Trophoblast cell (in vitro differentiated cells and primary cell): Measurements from ENCODE around the gene CHCHD3.

ENCODE experiments used
- DNase-seq, 2 donors: peaks; one replicate each; pipeline ENCODE4 v3.0.0-alpha.2; 2016
- H2AFZ ChIP-seq: 2 replicates; pipeline ENCODE4 v1.6.1; 2013; ENCODE audit warnings: low read length, moderate library complexity, mild to moderate bottlenecking; ENCODE audit not compliant: insufficient read depth, poor library complexity
- H2AK5ac ChIP-seq: 2 replicates; pipeline ENCODE4 v1.6.1; 2013; ENCODE audit warnings: mild to moderate bottlenecking, low read length
- H2BK120ac ChIP-seq: 2 replicates; pipeline ENCODE4 v1.6.1; 2013; ENCODE audit warnings: low read length, mild to moderate bottlenecking, moderate library complexity; ENCODE audit not compliant: insufficient read depth, poor library complexity
- H2BK12ac ChIP-seq: 2 replicates; pipeline ENCODE4 v1.6.1; 2013; ENCODE audit warnings: mild to moderate bottlenecking, low read length, moderate library complexity
- H2BK5ac ChIP-seq: 2 replicates; pipeline ENCODE4 v1.6.1; 2013; ENCODE audit warnings: low read length, low read depth, moderate library complexity, mild to moderate bottlenecking; ENCODE audit not compliant: poor library complexity
- H3K14ac ChIP-seq: 2 replicates; pipeline ENCODE4 v1.6.1; 2013; ENCODE audit warnings: mild to moderate bottlenecking, low read length
- H3K18ac ChIP-seq: 2 replicates; pipeline ENCODE4 v1.6.1; 2013; ENCODE audit warnings: mild to moderate bottlenecking, low read length
- H3K23ac ChIP-seq: 2 replicates; pipeline ENCODE4 v1.6.1; 2013; ENCODE audit warnings: low read length
- H3K27ac ChIP-seq: 2 replicates; pipeline ENCODE4 v1.5.1; 2013; ENCODE audit warnings: low read depth, mild to moderate bottlenecking, inconsistent platforms, low read length, moderate library complexity
- H3K27me3 ChIP-seq: 2 replicates; pipeline ENCODE4 v1.6.1; 2013; ENCODE audit warnings: inconsistent platforms, mild to moderate bottlenecking, low read length, moderate library complexity; ENCODE audit not compliant: insufficient read depth
- H3K36me3 ChIP-seq, 2 experiments: 1 replicate in 1 of 2; 2 replicates in 1 of 2; pipeline ENCODE4 v1.6.1; 2013; ENCODE audit warnings: low read length in 2 of 2, mild to moderate bottlenecking in 2 of 2, moderate library complexity in 1 of 2; ENCODE audit not compliant: insufficient read depth in 2 of 2, control insufficient read depth in 1 of 2
- H3K4ac ChIP-seq: 2 replicates; pipeline ENCODE4 v1.6.1; 2013; ENCODE audit warnings: low read depth, mild to moderate bottlenecking, low read length, moderate library complexity
- H3K4me1 ChIP-seq, 2 experiments: 1 replicate in 1 of 2; 2 replicates in 1 of 2; pipeline ENCODE4 v1.6.1; 2013; ENCODE audit warnings: low read length in 2 of 2, mild to moderate bottlenecking in 2 of 2, moderate library complexity in 1 of 2; ENCODE audit not compliant: insufficient read depth in 2 of 2, control insufficient read depth in 1 of 2
- H3K4me2 ChIP-seq: 2 replicates; pipeline ENCODE4 v1.6.1; 2013; ENCODE audit warnings: inconsistent platforms, mild to moderate bottlenecking, low read length, moderate library complexity
- H3K4me3 ChIP-seq: 2 replicates; pipeline ENCODE4 v1.5.1; 2013; ENCODE audit warnings: mild to moderate bottlenecking, low read depth, low read length, inconsistent platforms
- H3K79me1 ChIP-seq: one replicate; pipeline ENCODE4 v1.6.1; 2013; ENCODE audit warnings: low read length
- H3K79me2 ChIP-seq: 2 replicates; pipeline ENCODE4 v1.6.1; 2013; ENCODE audit warnings: low read length, mild to moderate bottlenecking; ENCODE audit not compliant: control insufficient read depth, insufficient read depth, poor library complexity
- H3K9ac ChIP-seq: 2 replicates; pipeline ENCODE4 v1.6.1; 2013; ENCODE audit warnings: mild to moderate bottlenecking, low read length
- H3K9me3 ChIP-seq: 2 replicates; pipeline ENCODE4 v1.6.1; 2013; ENCODE audit warnings: low read depth, mild to moderate bottlenecking, control low read depth, inconsistent platforms, low read length; ENCODE audit not compliant: insufficient read depth
- H4K12ac ChIP-seq: 2 replicates; pipeline ENCODE4 v1.6.1; 2013; ENCODE audit warnings: low read depth, mild to moderate bottlenecking, low read length, moderate library complexity
- H4K8ac ChIP-seq: 2 replicates; pipeline ENCODE4 v1.6.1; 2013; ENCODE audit warnings: low read depth, mild to moderate bottlenecking, low read length, moderate library complexity
- H4K91ac ChIP-seq: one replicate; pipeline ENCODE4 v1.6.1; 2013; ENCODE audit warnings: low read depth, mild to moderate bottlenecking, low read length, moderate library complexity
- WGBS: extraction: QIAGEN DNeasy Blood & Tissue Kit; methylation state at CpG from one replicate; pipeline ENCODE4 v1.1.7; 2013; ENCODE audit warnings: missing lambda C conversion rate; ENCODE audit not compliant: insufficient read length, insufficient coverage; ENCODE audit errors: extremely low coverage; 5-methylcytosine and 5-hydroxymethylcytosine counted together

The CHCHD3 gene

GRCh38 chr7:132757783-132758182 lies 324.1 kb downstream of the CHCHD3 start:
- Histone ChIP-seq H3K14ac (no peak overlapping the region), H2BK120ac (no peak overlapping the region), H4K8ac (no peak overlapping the region), H3K4me1 (no peaks in the 10 kb centered on the region), H2BK5ac (no peak overlapping the region), H3K27me3 (no peaks in the 10 kb centered on the region), H3K79me1 (no peaks in the 10 kb centered on the region), H4K12ac (no peak overlapping the region), H3K36me3 (no peaks in the 10 kb centered on the region), H3K9ac (no peak overlapping the region), H2AK5ac (no peak overlapping the region), H3K9me3 (peaks cover 2% of the 10 kb centered on the region), H3K79me2 (no peaks in the 10 kb centered on the region), H3K23ac (no peak overlapping the region), H2BK12ac (no peak overlapping the region), H3K4me2 (no peak overlapping the region), H3K4me3 (no peak overlapping the region), H4K91ac (no peak overlapping the region), H3K4ac (no peak overlapping the region), H2AFZ (no peak overlapping the region), H3K27ac (no peak overlapping the region), H3K18ac (no peak overlapping the region)
- WGBS, result no CpG with 5 or more reads among the region's 3 CpGs
- no peak for DNase-seq

DNA sequence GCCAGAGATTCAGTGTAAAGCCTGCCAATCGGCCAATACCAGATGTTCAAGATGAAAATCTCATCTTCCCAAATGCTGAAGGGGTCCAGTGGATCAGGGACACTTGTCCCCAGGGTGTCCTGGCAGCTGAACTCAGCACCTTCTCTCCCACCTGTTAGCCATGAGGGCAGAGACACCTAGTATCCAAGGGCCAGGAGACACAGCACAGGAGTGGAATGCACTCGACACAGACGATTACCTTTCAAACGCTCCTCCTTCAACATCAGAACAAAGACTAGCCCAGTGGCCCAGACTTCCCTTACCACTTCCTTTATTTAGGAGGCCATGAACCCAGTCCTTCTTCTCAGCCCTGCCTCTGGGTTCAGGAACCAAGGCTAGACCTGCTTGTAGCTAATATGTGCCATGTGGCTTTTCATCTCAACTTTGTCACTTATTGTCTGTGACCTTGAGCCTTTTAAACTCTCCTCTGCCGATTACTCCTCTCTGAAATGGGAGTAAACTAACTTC lies 325.4 kb downstream of the CHCHD3 start:
- H3K79me2 ChIP-seq, result no peaks in the 10 kb centered on the region
- H2BK12ac ChIP-seq, result no peak overlapping the region
- H3K4ac ChIP-seq, result no peak overlapping the region
- no CpG with 5 or more reads among the region's 5 CpGs for WGBS
- H3K4me2 ChIP-seq, result no peak overlapping the region
- peaks cover 2% of the 10 kb centered on the region for H3K9me3 ChIP-seq
- no peaks in the 10 kb centered on the region for H3K27me3 ChIP-seq
- no peak overlapping the region for H4K91ac ChIP-seq
- peak in 1 of 2 donors; percentile 25 for DNase-seq
- H2AK5ac ChIP-seq, result no peak overlapping the region
- H2AFZ ChIP-seq, result no peak overlapping the region
- no peak overlapping the region for H4K8ac ChIP-seq
- H3K27ac ChIP-seq, result no peak overlapping the region
- H2BK5ac ChIP-seq, result no peak overlapping the region
- H3K18ac ChIP-seq, result no peak overlapping the region
- H3K4me3 ChIP-seq, result no peak overlapping the region
- no peak overlapping the region for H2BK120ac ChIP-seq
- no peaks in the 10 kb centered on the region for H3K79me1 ChIP-seq
- no peaks in the 10 kb centered on the region for H3K4me1 ChIP-seq
- no peak overlapping the region for H3K9ac ChIP-seq
- H3K36me3 ChIP-seq, result no peaks in the 10 kb centered on the region
- no peak overlapping the region for H3K23ac ChIP-seq
- H4K12ac ChIP-seq, result no peak overlapping the region
- H3K14ac ChIP-seq, result no peak overlapping the region

- no peak overlapping the region for H3K9ac ChIP-seq
- no peak for DNase-seq
- no peak overlapping the region for H3K23ac ChIP-seq
- H3K79me2 ChIP-seq, result no peaks in the 10 kb centered on the region
- H4K91ac ChIP-seq, result no peak overlapping the region
- H2BK12ac ChIP-seq, result no peak overlapping the region
- no peak overlapping the region for H3K4me3 ChIP-seq
- H3K27ac ChIP-seq, result no peak overlapping the region
- H3K18ac ChIP-seq, result no peak overlapping the region
- H2AFZ ChIP-seq, result no peak overlapping the region
- no peak overlapping the region for H3K4ac ChIP-seq
- no peaks in the 10 kb centered on the region for H3K4me1 ChIP-seq
- no peak overlapping the region for H2AK5ac ChIP-seq
- H3K14ac ChIP-seq, result no peak overlapping the region
- no peaks in the 10 kb centered on the region for H3K79me1 ChIP-seq
- no peak overlapping the region for H4K12ac ChIP-seq
- WGBS, result no CpG with 5 or more reads among the region's 5 CpGs
- H3K9me3 ChIP-seq, result peaks cover 2% of the 10 kb centered on the region
- no peak overlapping the region for H3K4me2 ChIP-seq
- H2BK120ac ChIP-seq, result no peak overlapping the region
- H2BK5ac ChIP-seq, result no peak overlapping the region
- no peaks in the 10 kb centered on the region for H3K36me3 ChIP-seq
- H3K27me3 ChIP-seq, result no peaks in the 10 kb centered on the region
- H4K8ac ChIP-seq, result no peak overlapping the region
Observed at GRCh38 chr7:132755538-132756483, 326.1 kb downstream of the CHCHD3 start.

- no CpG with 5 or more reads among the region's 2 CpGs for WGBS
- Histone ChIP-seq H3K18ac (no peak overlapping the region), H3K9ac (no peak overlapping the region), H2AFZ (no peak overlapping the region), H3K27ac (no peak overlapping the region), H3K79me1 (no peaks in the 10 kb centered on the region), H4K8ac (no peak overlapping the region), H3K9me3 (no peaks in the 10 kb centered on the region), H3K23ac (no peak overlapping the region), H3K36me3 (no peaks in the 10 kb centered on the region), H4K91ac (no peak overlapping the region), H3K27me3 (no peaks in the 10 kb centered on the region), H2AK5ac (no peak overlapping the region), H3K4me2 (no peak overlapping the region), H2BK5ac (no peak overlapping the region), H2BK12ac (no peak overlapping the region), H3K79me2 (no peaks in the 10 kb centered on the region), H3K14ac (no peak overlapping the region), H3K4me3 (no peak overlapping the region), H3K4ac (no peak overlapping the region), H2BK120ac (no peak overlapping the region), H4K12ac (no peak overlapping the region), H3K4me1 (no peaks in the 10 kb centered on the region)
- DNase-seq, result peak in 1 of 2 donors; percentile 49
Observed at GRCh38 chr7:132752431-132752830, 329.5 kb downstream of the CHCHD3 start.
